Measurements from ENCODE around the gene PAX2. TPM values are rescaled to one million over a fixed set of nuclear protein-coding genes. Genes with fewer than 3 reads are reported as not detected.

Gene PAX2
- polyA plus RNA-seq, 3 donors, result not detected

DNA sequence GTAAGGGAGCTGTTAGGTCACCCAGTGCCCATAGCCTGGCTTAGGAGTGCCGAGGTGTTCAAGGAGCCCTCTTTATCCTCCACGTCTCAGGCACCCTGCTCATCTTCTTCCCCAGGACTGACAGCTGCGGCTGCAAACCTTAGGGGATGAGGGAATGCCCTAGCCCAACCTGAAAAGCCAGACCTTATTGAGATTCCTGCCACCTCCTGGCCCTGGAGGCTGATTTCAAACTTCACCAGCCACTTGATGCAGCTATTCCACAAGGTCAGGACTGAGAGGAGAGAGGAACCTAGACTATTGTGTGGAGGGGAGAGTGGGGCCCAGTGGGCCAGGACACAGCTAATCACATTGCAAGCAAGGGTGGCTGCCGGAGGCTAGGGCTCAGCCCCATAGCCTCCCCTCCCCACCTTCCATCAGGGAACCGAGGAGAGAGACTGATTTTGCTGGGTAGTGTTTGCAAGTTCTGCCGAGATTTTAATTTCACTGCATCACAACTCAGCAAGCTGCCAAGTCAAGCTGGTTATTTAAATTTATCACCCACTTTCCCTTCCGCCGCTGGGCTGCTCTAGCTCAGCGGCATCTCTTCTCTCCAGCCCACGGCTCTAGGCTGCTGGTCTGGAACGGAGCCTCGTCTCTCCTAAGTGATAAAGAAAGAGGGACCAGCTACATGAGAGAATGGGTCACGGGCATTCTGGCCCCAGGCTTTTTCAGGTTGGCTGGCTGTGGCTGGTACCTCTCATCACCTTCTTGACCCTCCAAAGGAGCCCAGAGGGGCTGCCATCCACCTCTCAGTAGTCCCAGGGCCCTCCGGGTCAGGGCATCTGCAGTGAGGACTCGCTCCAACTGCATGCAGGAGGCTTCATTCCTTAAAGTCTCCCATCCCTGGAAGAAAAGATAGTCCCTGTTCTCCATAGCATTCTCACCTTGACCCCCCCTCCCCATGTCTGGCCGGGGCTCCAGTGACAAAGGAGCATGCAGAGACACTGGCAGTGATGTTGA is 66.7 kb downstream of the PAX2 start:
- no peak overlapping the region for H3K4me3 Mint-ChIP-seq

DNA sequence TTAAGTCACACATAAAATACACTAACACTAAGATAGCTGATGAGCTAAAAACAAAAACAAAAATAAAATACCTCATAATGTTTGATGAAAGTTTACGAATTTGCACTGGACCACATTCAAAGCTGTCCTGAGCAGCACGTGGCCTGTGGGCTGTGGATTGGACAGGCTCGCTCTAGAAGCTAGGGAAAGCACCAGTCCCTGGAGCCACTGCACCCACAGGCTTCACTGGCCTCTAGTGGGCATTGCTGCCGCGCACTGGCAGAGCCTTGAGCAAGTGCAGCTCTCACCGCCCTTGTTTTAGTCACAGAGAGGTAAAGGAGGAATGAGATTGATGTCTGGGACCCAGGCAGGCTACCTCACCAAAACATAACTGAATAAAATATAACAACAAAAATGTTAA is 67.6 kb downstream of the PAX2 start:
- peaks cover 5 to 42% of the 10 kb centered on the region in 2 donors for H3K27me3 ChIP-seq (ENCODE audit: control insufficient read depth in 2 of 2, insufficient read depth in 2 of 2, low read length in 2 of 2)

More for the DNA sequence above, 66.7 kb downstream of the PAX2 start:
- no peak overlapping the region for H3K4me3 ChIP-seq (replicated peaks in 1 of 3; ENCODE audit: low read depth in 2 of 3, low read length in 3 of 3)
- no peak overlapping the region for H3K4me2 ChIP-seq (replicated peaks; ENCODE audit: extremely low read depth, low read length, poor library complexity, severe bottlenecking)
- H3K9me3 ChIP-seq (replicated peaks in 1 of 2; ENCODE audit: control insufficient read depth in 1 of 2, insufficient read depth in 1 of 2, low read length in 2 of 2), result no peaks in the 10 kb centered on the region
- no peaks in the 10 kb centered on the region for H3K79me2 ChIP-seq (ENCODE audit: insufficient read depth, low read length)
- intact Hi-C loops (cut with micrococcal nuclease), result no loop called here
- no peak overlapping the region for H3K27ac ChIP-seq (ENCODE audit: low read depth in 1 of 2, low read length in 2 of 2)
- no peaks in the 10 kb centered on the region for H3K4me1 ChIP-seq (ENCODE audit: control insufficient read depth in 1 of 2, insufficient read depth in 2 of 2, low read length in 2 of 2)
- Mint-ChIP-seq H3K4me1 (no peaks in the 10 kb centered on the region), H3K27ac (peak overlapping the region in 1 of 7 donors; percentile 12), H3K27me3 (ENCODE audit: low read depth in 3 of 3) (peaks cover 32 to 73% (median 49%) of the 10 kb centered on the region in 3 donors), H3K9me3 (no peaks in the 10 kb centered on the region), H3K36me3 (no peaks in the 10 kb centered on the region)
- no peaks in the 10 kb centered on the region for H4K20me1 ChIP-seq (ENCODE audit: insufficient read depth, low read length)
- peaks cover 4 to 34% of the 10 kb centered on the region in 2 donors for H3K27me3 ChIP-seq (ENCODE audit: control insufficient read depth in 2 of 2, insufficient read depth in 2 of 2, low read length in 2 of 2)
- no peaks in the 10 kb centered on the region for H3K36me3 ChIP-seq (replicated peaks in 1 of 2; ENCODE audit: control insufficient read depth in 1 of 2, insufficient read depth in 2 of 2, low read length in 2 of 2)
- H3K9ac ChIP-seq (ENCODE audit: insufficient read depth, low read length, poor library complexity, severe bottlenecking), result no peak overlapping the region
- H2AFZ ChIP-seq (ENCODE audit: insufficient read depth, low read depth, low read length, poor library complexity, severe bottlenecking), result no peak overlapping the region
- DNase-seq, result no peak
- 75% methylated on average over 4 of the region's 16 CpGs for WGBS (ENCODE audit: insufficient coverage)
- TF ChIP-seq, protein P1, sequence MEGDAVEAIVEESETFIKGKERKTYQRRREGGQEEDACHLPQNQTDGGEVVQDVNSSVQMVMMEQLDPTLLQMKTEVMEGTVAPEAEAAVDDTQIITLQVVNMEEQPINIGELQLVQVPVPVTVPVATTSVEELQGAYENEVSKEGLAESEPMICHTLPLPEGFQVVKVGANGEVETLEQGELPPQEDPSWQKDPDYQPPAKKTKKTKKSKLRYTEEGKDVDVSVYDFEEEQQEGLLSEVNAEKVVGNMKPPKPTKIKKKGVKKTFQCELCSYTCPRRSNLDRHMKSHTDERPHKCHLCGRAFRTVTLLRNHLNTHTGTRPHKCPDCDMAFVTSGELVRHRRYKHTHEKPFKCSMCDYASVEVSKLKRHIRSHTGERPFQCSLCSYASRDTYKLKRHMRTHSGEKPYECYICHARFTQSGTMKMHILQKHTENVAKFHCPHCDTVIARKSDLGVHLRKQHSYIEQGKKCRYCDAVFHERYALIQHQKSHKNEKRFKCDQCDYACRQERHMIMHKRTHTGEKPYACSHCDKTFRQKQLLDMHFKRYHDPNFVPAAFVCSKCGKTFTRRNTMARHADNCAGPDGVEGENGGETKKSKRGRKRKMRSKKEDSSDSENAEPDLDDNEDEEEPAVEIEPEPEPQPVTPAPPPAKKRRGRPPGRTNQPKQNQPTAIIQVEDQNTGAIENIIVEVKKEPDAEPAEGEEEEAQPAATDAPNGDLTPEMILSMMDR (IDR thresholded peaks at IDR 0.05), result no peak

More for the DNA sequence above, 67.6 kb downstream of the PAX2 start:
- H3K36me3 Mint-ChIP-seq, result no peaks in the 10 kb centered on the region
- H2AFZ ChIP-seq (ENCODE audit: insufficient read depth, low read depth, low read length, poor library complexity, severe bottlenecking), result no peak overlapping the region
- H3K9ac ChIP-seq (ENCODE audit: insufficient read depth, low read length, poor library complexity, severe bottlenecking), result no peak overlapping the region
- no peaks in the 10 kb centered on the region for H3K79me2 ChIP-seq (ENCODE audit: insufficient read depth, low read length)
- peaks cover 31 to 72% (median 50%) of the 10 kb centered on the region in 3 donors for H3K27me3 Mint-ChIP-seq (ENCODE audit: low read depth in 3 of 3)
- H3K4me3 Mint-ChIP-seq, result no peak overlapping the region
- TF ChIP-seq, protein P1 (IDR thresholded peaks at IDR 0.05), result no peak
- H3K4me1 ChIP-seq (ENCODE audit: control insufficient read depth in 1 of 2, insufficient read depth in 2 of 2, low read length in 2 of 2), result no peaks in the 10 kb centered on the region
- no peaks in the 10 kb centered on the region for H3K9me3 Mint-ChIP-seq
- intact Hi-C loops (cut with micrococcal nuclease), result no loop called here
- WGBS (ENCODE audit: insufficient coverage), result 92% methylated on average over 3 of the region's 6 CpGs
- no peak for DNase-seq
- H3K4me1 Mint-ChIP-seq, result no peaks in the 10 kb centered on the region
- H3K27ac ChIP-seq (ENCODE audit: low read depth in 1 of 2, low read length in 2 of 2), result no peak overlapping the region
- H3K4me3 ChIP-seq (replicated peaks in 1 of 3; ENCODE audit: low read depth in 2 of 3, low read length in 3 of 3), result no peak overlapping the region
- no peaks in the 10 kb centered on the region for H3K9me3 ChIP-seq (replicated peaks in 1 of 2; ENCODE audit: control insufficient read depth in 1 of 2, insufficient read depth in 1 of 2, low read length in 2 of 2)
- H3K27ac Mint-ChIP-seq, result no peak overlapping the region
- H3K4me2 ChIP-seq (replicated peaks; ENCODE audit: extremely low read depth, low read length, poor library complexity, severe bottlenecking), result no peak overlapping the region
- H3K36me3 ChIP-seq (replicated peaks in 1 of 2; ENCODE audit: control insufficient read depth in 1 of 2, insufficient read depth in 2 of 2, low read length in 2 of 2), result no peaks in the 10 kb centered on the region
- no peaks in the 10 kb centered on the region for H4K20me1 ChIP-seq (ENCODE audit: insufficient read depth, low read length)

Measured in CD14-positive monocyte (primary cell).